Stimulated activated CD8-positive, alpha-beta memory T cell treated with anti-CD3 and anti-CD28 coated beads, Interleukin-7, amount 100 ng/mL, for 48 hours (primary cell): Measurements from ENCODE around the gene JPH3.
"Not testable (repeated sequence)": the region's sequence is repeated elsewhere in the genome, so short reads cannot be mapped to it uniquely, and the experiment has no call there.

Experiments used
- DNase-seq, 2 donors: peaks; one replicate each; pipeline ENCODE4 v3.0.0-alpha.2; 2020; ENCODE audit warnings: low read depth in 1 of 2; ENCODE audit errors: extremely low read depth in 1 of 2

Gene JPH3

GRCh38 chr16:87707714-87708580 is 105.6 kb downstream of the JPH3 start:
- no peak for DNase-seq

- no peak for DNase-seq
Observed at GRCh38 chr16:87708881-87709638, 106.8 kb downstream of the JPH3 start.

- no peak for DNase-seq
Observed at GRCh38 chr16:87709677-87710076, 107.4 kb downstream of the JPH3 start.

- no peak for DNase-seq
Observed at GRCh38 chr16:87710887-87711286, 108.6 kb downstream of the JPH3 start.

- no peak for DNase-seq
Observed at GRCh38 chr16:87712184-87712762, 110.0 kb downstream of the JPH3 start.

GRCh38 chr16:87713451-87714229 is 111.3 kb downstream of the JPH3 start:
- DNase-seq, result peak; percentile 18 to 42

GRCh38 chr16:87715231-87715630 is 112.9 kb downstream of the JPH3 start:
- no peak for DNase-seq

- no peak for DNase-seq
Observed at GRCh38 chr16:87715658-87716057, 113.3 kb downstream of the JPH3 start.

- DNase-seq, result not testable (repeated sequence)
Observed at GRCh38 chr16:87718831-87719230, 116.5 kb downstream of the JPH3 start.

- DNase-seq, result no peak
Observed at GRCh38 chr16:87720446-87720845, 118.1 kb downstream of the JPH3 start.

- DNase-seq, result no peak
Observed at GRCh38 chr16:87721622-87722585, 119.6 kb downstream of the JPH3 start.

GRCh38 chr16:87722590-87723225 is 120.4 kb downstream of the JPH3 start:
- DNase-seq, result no peak

- no peak for DNase-seq
Observed at GRCh38 chr16:87723226-87723623, 120.9 kb downstream of the JPH3 start.

- no peak for DNase-seq
Observed at GRCh38 chr16:87724490-87725291, 122.4 kb downstream of the JPH3 start.

GRCh38 chr16:87725596-87726235 is 123.4 kb downstream of the JPH3 start:
- DNase-seq, result no peak

- DNase-seq, result not testable (repeated sequence)
Observed at GRCh38 chr16:87726577-87726976, 124.3 kb downstream of the JPH3 start.

- no peak for DNase-seq
Observed at GRCh38 chr16:87727346-87727745, 125.0 kb downstream of the JPH3 start.

GRCh38 chr16:87728026-87728425 is 125.7 kb downstream of the JPH3 start:
- no peak for DNase-seq
